ENCODE measurements around the gene DNAH1.

DNAH1 gene

GRCh38 chr3:52447512-52448355, 131.6 kb downstream of the DNAH1 start:
- TF ChIP-seq CTCF (IDR thresholded peaks at IDR 0.05) = no peak
- H3K9me3 ChIP-seq = no peaks in the 10 kb centered on the region
- H3K4me3 ChIP-seq = no peak overlapping the region
- intact Hi-C loops (cut with DNase I; ENCODE audit: low total_unique reads) = loop anchor here (2.0 kb wide), 1 partner anchor 19 kb away; no protein-coding TSS in a partner anchor
- peaks cover 0 to 15% (median 6%) of the 10 kb centered on the region in 4 donors for H3K4me1 ChIP-seq
- no peak overlapping the region for H3K27ac ChIP-seq
- no peaks in the 10 kb centered on the region for H3K36me3 ChIP-seq
- DNase-seq = no peak
- no peaks in the 10 kb centered on the region for H3K27me3 ChIP-seq
